Measurements from ENCODE around the gene LDHB.

The LDHB gene

DNA sequence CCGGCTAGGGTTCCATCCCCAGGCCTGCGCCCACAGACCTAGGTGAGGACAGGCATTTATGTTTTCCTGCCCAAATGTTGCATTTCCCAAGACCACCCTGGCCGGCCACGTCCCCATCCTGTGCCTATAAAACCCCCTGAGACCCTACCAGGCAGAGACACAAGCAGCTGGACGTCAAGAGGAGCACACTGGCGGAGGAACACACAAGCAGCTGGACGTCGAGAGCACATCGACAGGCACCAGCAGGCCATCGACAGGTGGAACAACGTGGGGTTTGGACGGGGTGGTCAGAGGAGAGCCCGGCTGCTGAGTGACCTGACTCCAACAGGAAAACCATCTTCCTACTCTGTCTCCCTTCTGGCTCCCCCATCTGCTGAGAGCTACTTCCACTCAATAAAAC is 19.6 kb upstream of the LDHB start (continued):
- TF ChIP-seq ZNF157 (tag by site-specific recombination; IDR thresholded peaks at IDR 0.05): no peak
- no peak for TF ChIP-seq ZNF112 (tag by site-specific recombination; IDR thresholded peaks at IDR 0.05)
- no peak for TF ChIP-seq BCL11B (tag by site-specific recombination; IDR thresholded peaks at IDR 0.05; ENCODE audit: low read depth)
- TF ChIP-seq ZNF211 (tag by site-specific recombination; IDR thresholded peaks at IDR 0.05; ENCODE audit: low read depth): no peak
- no peak for TF ChIP-seq ZNF266 (tag by site-specific recombination; IDR thresholded peaks at IDR 0.05; ENCODE audit: low read depth)

DNA sequence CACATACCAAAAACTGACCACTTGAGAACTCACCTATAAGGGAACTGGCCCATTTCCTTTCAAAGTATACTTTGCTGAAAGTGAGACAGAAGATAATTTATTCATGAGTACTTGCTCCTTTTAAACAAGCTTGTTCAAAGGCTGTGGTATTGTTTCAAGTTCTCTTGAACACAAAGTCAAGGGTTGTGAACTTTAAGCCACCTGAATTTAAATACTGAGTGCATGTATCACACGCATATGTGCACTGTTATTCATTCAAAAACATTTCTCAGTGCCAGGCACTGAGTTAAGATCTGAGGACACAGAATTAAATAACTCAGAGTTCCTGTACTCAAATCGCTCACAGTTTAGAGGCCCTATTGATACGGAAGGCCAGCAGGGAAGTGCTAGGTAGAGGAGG is 19.1 kb upstream of the LDHB start:
- ChIA-PET CTCF (interaction anchor here (0.6 to 1.2 kb wide), 4 partner anchors 10 to 1379 kb away, joined by 3 to 4 read pairs (median 3); no protein-coding TSS in a partner anchor), POLR2A (no interaction called here)
- Histone ChIP-seq H3K36me3 (ENCODE audit: control insufficient read depth in 2 of 2, insufficient read depth in 1 of 2, low read length in 2 of 2) (no peaks in the 10 kb centered on the region), H3K4me3 (ENCODE audit: low read depth, low read length) (no peak overlapping the region), H3K9me3 (ENCODE audit: control insufficient read depth, insufficient read depth, low read depth, low read length) (no peaks in the 10 kb centered on the region), H3K4me1 (ENCODE audit: control insufficient read depth, insufficient read depth, low read length) (no peaks in the 10 kb centered on the region), H3K27ac (ENCODE audit: extremely low read depth, low read depth, low read length) (no peak overlapping the region)
- TF ChIP-seq, protein P1, sequence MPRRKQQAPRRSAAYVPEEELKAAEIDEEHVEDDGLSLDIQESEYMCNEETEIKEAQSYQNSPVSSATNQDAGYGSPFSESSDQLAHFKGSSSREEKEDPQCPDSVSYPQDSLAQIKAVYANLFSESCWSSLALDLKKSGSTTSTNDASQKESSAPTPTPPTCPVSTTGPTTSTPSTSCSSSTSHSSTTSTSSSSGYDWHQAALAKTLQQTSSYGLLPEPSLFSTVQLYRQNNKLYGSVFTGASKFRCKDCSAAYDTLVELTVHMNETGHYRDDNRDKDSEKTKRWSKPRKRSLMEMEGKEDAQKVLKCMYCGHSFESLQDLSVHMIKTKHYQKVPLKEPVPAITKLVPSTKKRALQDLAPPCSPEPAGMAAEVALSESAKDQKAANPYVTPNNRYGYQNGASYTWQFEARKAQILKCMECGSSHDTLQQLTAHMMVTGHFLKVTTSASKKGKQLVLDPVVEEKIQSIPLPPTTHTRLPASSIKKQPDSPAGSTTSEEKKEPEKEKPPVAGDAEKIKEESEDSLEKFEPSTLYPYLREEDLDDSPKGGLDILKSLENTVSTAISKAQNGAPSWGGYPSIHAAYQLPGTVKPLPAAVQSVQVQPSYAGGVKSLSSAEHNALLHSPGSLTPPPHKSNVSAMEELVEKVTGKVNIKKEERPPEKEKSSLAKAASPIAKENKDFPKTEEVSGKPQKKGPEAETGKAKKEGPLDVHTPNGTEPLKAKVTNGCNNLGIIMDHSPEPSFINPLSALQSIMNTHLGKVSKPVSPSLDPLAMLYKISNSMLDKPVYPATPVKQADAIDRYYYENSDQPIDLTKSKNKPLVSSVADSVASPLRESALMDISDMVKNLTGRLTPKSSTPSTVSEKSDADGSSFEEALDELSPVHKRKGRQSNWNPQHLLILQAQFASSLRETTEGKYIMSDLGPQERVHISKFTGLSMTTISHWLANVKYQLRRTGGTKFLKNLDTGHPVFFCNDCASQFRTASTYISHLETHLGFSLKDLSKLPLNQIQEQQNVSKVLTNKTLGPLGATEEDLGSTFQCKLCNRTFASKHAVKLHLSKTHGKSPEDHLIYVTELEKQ (tag by site-specific recombination; IDR thresholded peaks at IDR 0.05; ENCODE audit: borderline replicate concordance): no peak
- TF ChIP-seq ZNF132 (tag by site-specific recombination; IDR thresholded peaks at IDR 0.05; ENCODE audit: borderline replicate concordance): no peak
- no peak for TF ChIP-seq SCRT2 (tag by site-specific recombination; IDR thresholded peaks at IDR 0.05)
- TF ChIP-seq SALL2 (tag by site-specific recombination; IDR thresholded peaks at IDR 0.05; ENCODE audit: borderline replicate concordance): no peak
- TF ChIP-seq ZNF626 (tag by site-specific recombination; IDR thresholded peaks at IDR 0.05): no peak
- no peak for TF ChIP-seq ZNF670 (tag by site-specific recombination; IDR thresholded peaks at IDR 0.05; ENCODE audit: low read depth)
- TF ChIP-seq, protein P2, sequence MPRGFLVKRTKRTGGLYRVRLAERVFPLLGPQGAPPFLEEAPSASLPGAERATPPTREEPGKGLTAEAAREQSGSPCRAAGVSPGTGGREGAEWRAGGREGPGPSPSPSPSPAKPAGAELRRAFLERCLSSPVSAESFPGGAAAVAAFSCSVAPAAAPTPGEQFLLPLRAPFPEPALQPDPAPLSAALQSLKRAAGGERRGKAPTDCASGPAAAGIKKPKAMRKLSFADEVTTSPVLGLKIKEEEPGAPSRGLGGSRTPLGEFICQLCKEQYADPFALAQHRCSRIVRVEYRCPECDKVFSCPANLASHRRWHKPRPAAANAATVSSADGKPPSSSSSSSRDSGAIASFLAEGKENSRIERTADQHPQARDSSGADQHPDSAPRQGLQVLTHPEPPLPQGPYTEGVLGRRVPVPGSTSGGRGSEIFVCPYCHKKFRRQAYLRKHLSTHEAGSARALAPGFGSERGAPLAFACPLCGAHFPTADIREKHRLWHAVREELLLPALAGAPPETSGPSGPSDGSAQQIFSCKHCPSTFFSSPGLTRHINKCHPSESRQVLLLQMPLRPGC (tag by site-specific recombination; IDR thresholded peaks at IDR 0.05): no peak
- TF ChIP-seq ZNF302 (tag by site-specific recombination; IDR thresholded peaks at IDR 0.05; ENCODE audit: low read depth): no peak
- no peak for TF ChIP-seq MEIS1 (CRISPR knock-in tag; IDR thresholded peaks at IDR 0.05; ENCODE audit: borderline replicate concordance)
- no peak for TF ChIP-seq ZNF510 (tag by site-specific recombination; IDR thresholded peaks at IDR 0.05; ENCODE audit: insufficient replicate concordance)
- TF ChIP-seq, protein P3, sequence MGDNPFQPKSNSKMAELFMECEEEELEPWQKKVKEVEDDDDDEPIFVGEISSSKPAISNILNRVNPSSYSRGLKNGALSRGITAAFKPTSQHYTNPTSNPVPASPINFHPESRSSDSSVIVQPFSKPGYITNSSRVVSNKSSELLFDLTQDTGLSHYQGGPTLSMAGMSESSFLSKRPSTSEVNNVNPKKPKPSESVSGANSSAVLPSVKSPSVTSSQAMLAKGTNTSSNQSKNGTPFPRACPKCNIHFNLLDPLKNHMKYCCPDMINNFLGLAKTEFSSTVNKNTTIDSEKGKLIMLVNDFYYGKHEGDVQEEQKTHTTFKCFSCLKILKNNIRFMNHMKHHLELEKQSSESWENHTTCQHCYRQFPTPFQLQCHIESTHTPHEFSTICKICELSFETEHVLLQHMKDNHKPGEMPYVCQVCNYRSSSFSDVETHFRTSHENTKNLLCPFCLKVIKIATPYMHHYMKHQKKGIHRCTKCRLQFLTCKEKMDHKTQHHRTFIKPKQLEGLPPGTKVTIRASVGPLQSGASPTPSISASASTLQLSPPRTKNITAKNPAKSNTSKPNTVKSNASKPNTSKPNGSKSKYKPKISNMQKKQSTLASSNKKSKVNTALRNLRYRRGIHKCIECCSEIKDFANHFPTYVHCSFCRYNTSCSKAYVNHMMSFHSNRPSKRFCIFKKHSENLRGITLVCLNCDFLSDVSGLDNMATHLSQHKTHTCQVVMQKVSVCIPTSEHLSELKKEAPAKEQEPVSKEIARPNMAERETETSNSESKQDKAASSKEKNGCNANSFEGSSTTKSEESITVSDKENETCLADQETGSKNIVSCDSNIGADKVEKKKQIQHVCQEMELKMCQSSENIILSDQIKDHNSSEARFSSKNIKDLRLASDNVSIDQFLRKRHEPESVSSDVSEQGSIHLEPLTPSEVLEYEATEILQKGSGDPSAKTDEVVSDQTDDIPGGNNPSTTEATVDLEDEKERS (tag by site-specific recombination; IDR thresholded peaks at IDR 0.05): no peak
